HepG2 (cell line): ENCODE results near the gene MLLT10. TPM values are rescaled to one million over a fixed set of nuclear protein-coding genes. Genes with fewer than 3 reads are reported as not detected.

Experiments
- ATAC-seq: fragments of 200-7000 bp; cut with Tn5 transposase; 3 replicates; pipeline ENCODE4 v1.9.1; 2020; ENCODE audit warnings: mild to moderate bottlenecking, moderate library complexity
- BruUV-seq: library from RNA; stranded (reverse); fragments of 400-500 nt; replicated peaks from 2 replicates; lab custom pipeline; 2021; lab: Mats Ljungman, UMichigan
- CTCF ChIA-PET: fragments of 300-600 bp; formaldehyde crosslinking; extraction: SDS; loops from one replicate; lab custom pipeline; 2021; ENCODE audit warnings: low total read pairs, inconsistent platforms, low intra/inter-chr PET ratio; lab: Yijun Ruan, JAX
- POLR2A ChIA-PET: fragments of 350-600 bp; sonication (Branson Sonifier 250); formaldehyde crosslinking; loops from one replicate; lab custom pipeline; 2020; ENCODE audit warnings: antibody characterized with exemption, inconsistent platforms; lab: Yijun Ruan, JAX
- DNase-seq: peaks from one replicate; pipeline ENCODE4 v3.0.0-alpha.2; 2015; ENCODE audit warnings: low spot score
- FAIRE-seq: peaks from 3 replicates; lab custom pipeline; 2011; peaks lifted over from hg19 to GRCh38; lab: Jason Lieb, UNC
- H2AFZ ChIP-seq: one replicate; pipeline ENCODE4 v1.6.1; 2011; ENCODE audit warnings: low read length, inconsistent platforms
- H3K27ac ChIP-seq: fragments of 300-600 bp; 3 replicates; pipeline ENCODE4 v1.8.0; 2011; ENCODE audit warnings: mixed run types, mild to moderate bottlenecking, mixed read lengths, low read length, inconsistent platforms; ENCODE audit not compliant: insufficient read depth; ENCODE audit errors: extremely low read length
- H3K27me3 ChIP-seq, 2 experiments: fragments of 200-600 bp in 1 of 2; 2 replicates in 1 of 2; 3 replicates in 1 of 2; pipeline versions ENCODE4 v1.6.0 to v1.8.0; 2011; ENCODE audit warnings: low read length in 2 of 2, mild to moderate bottlenecking in 2 of 2, moderate library complexity in 2 of 2, inconsistent platforms in 1 of 2; ENCODE audit not compliant: insufficient read depth in 2 of 2, control insufficient read depth in 1 of 2
- H3K36me3 ChIP-seq, 2 experiments: fragments of 200-600 bp in 1 of 2; replicated peaks in 1 of 2; 2 replicates in 1 of 2; 3 replicates in 1 of 2; pipeline versions ENCODE4 v1.5.1 to v1.8.0; 2011; ENCODE audit warnings: low read length in 2 of 2, inconsistent platforms in 1 of 2; ENCODE audit not compliant: insufficient read depth in 2 of 2, control insufficient read depth in 1 of 2
- H3K4me1 ChIP-seq: 2 replicates; pipeline ENCODE4 v1.5.1; 2012; ENCODE audit warnings: low read length, inconsistent platforms; ENCODE audit not compliant: insufficient read depth
- H3K4me2 ChIP-seq: 2 replicates; pipeline ENCODE4 v1.6.0; 2011; ENCODE audit warnings: low read depth, low read length, inconsistent platforms
- H3K4me3 ChIP-seq, 3 experiments: fragments of 200-600 bp in 1 of 3; sonication (generic), shearing (Covaris generic) in 1 of 3; replicated peaks in 1 of 3; 2 replicates each; pipeline ENCODE4 v1.5.1; 2011 to 2016; ENCODE audit warnings: low read length in 3 of 3, inconsistent platforms in 2 of 3, low read depth in 2 of 3, mild to moderate bottlenecking in 2 of 3, control low read depth in 1 of 3, mixed read lengths in 1 of 3; ENCODE audit not compliant: insufficient read depth in 1 of 3
- H3K79me2 ChIP-seq: one replicate; pipeline ENCODE4 v1.6.1; 2011; ENCODE audit warnings: low read length, inconsistent platforms; ENCODE audit not compliant: insufficient read depth
- H3K9ac ChIP-seq: 2 replicates; pipeline ENCODE4 v1.6.0; 2011; ENCODE audit warnings: mild to moderate bottlenecking, low read depth, low read length, inconsistent platforms; ENCODE audit not compliant: insufficient read depth
- H3K9me3 ChIP-seq: 2 replicates; pipeline ENCODE4 v1.5.1; 2012; ENCODE audit warnings: mild to moderate bottlenecking, low read length
- H4K20me1 ChIP-seq: 2 replicates; pipeline ENCODE4 v1.6.0; 2011; ENCODE audit warnings: inconsistent platforms, mild to moderate bottlenecking, low read length, moderate library complexity; ENCODE audit not compliant: insufficient read depth
- CBX1 ChIP-seq: IDR thresholded peaks from one replicate; pipeline ENCODE4 v1.6.1; 2016; ENCODE audit warnings: antibody characterized with exemption, low read depth
- EP300 ChIP-seq, 3 experiments: sonication (generic) in 1 of 3; formaldehyde crosslinking in 1 of 3; IDR thresholded peaks; 2 replicates each; pipeline versions ENCODE4 v1.5.1 to v1.6.1; 2011 to 2020; ENCODE audit warnings: low read depth in 2 of 3, low read length in 2 of 3, borderline replicate concordance in 1 of 3, improper control_type of control experiment in 1 of 3, mild to moderate bottlenecking in 1 of 3, missing genetic modification reagents in 1 of 3, moderate library complexity in 1 of 3
- FOSL1 ChIP-seq: sonication (generic); formaldehyde crosslinking; IDR thresholded peaks from 2 replicates; pipeline ENCODE4 v1.9.0; 2021; ENCODE audit warnings: missing genetic modification reagents, borderline replicate concordance
- FOXA1 ChIP-seq, 2 experiments: fragments of 450-650 bp in 1 of 2; sonication (generic) in 1 of 2; formaldehyde crosslinking in 1 of 2; IDR thresholded peaks; 2 replicates each; pipeline versions ENCODE4 v1.4.0 to v1.6.1; 2016 to 2020; ENCODE audit warnings: missing genetic modification reagents in 1 of 2
- HDAC2 ChIP-seq: sonication (generic); formaldehyde crosslinking; IDR thresholded peaks from 2 replicates; pipeline ENCODE4 v1.4.0; 2020; ENCODE audit warnings: missing genetic modification reagents
- HNRNPLL ChIP-seq: fragments of 200-400 bp; formaldehyde crosslinking; IDR thresholded peaks from 2 replicates; pipeline ENCODE4 v1.6.1; 2017; ENCODE audit warnings: mild to moderate bottlenecking, low read depth, low read length; ENCODE audit not compliant: poor library complexity, severe bottlenecking
- MED8 ChIP-seq: sonication (generic); formaldehyde crosslinking; IDR thresholded peaks from 2 replicates; pipeline ENCODE4 v1.8.1; 2023; ENCODE audit warnings: mild to moderate bottlenecking, missing genetic modification reagents; ENCODE audit not compliant: insufficient replicate concordance
- MYPOP ChIP-seq: sonication (generic); formaldehyde crosslinking; IDR thresholded peaks from 2 replicates; pipeline ENCODE4 v1.8.1; 2023; ENCODE audit warnings: mild to moderate bottlenecking, moderate library complexity, missing genetic modification reagents
- SMYD3 ChIP-seq: sonication (generic); formaldehyde crosslinking; IDR thresholded peaks from 2 replicates; pipeline ENCODE4 v1.8.1; 2023; ENCODE audit warnings: mild to moderate bottlenecking, missing genetic modification reagents
- TFDP2 ChIP-seq: sonication (generic); formaldehyde crosslinking; IDR thresholded peaks from 2 replicates; pipeline ENCODE4 v1.4.0; 2020; ENCODE audit warnings: missing genetic modification reagents
- ZFP36L1 ChIP-seq: sonication (generic); formaldehyde crosslinking; IDR thresholded peaks from 2 replicates; pipeline ENCODE4 v1.8.0; 2022; ENCODE audit warnings: mild to moderate bottlenecking, missing genetic modification reagents, moderate library complexity
- ZNF253 ChIP-seq: sonication (generic); formaldehyde crosslinking; IDR thresholded peaks from 2 replicates; pipeline ENCODE4 v1.8.0; 2022; ENCODE audit warnings: mild to moderate bottlenecking, missing genetic modification reagents, borderline replicate concordance
- ZNF496 ChIP-seq: sonication (generic); formaldehyde crosslinking; IDR thresholded peaks from 2 replicates; pipeline ENCODE4 v1.8.1; 2023; ENCODE audit warnings: mild to moderate bottlenecking, moderate library complexity, missing genetic modification reagents; ENCODE audit not compliant: insufficient replicate concordance
- ZNF660 ChIP-seq: sonication (generic); formaldehyde crosslinking; IDR thresholded peaks from 2 replicates; pipeline ENCODE4 v1.5.1; 2020; ENCODE audit warnings: mild to moderate bottlenecking, low read depth, missing genetic modification reagents, borderline replicate concordance
- ZNF678 ChIP-seq: sonication (generic); formaldehyde crosslinking; IDR thresholded peaks from 2 replicates; pipeline ENCODE4 v1.4.0; 2020; ENCODE audit warnings: mild to moderate bottlenecking, missing genetic modification reagents
- ZNF792 ChIP-seq: IDR thresholded peaks from 2 replicates; pipeline ENCODE4 v1.6.1; 2016
- ZSCAN5A ChIP-seq: sonication (generic); formaldehyde crosslinking; IDR thresholded peaks from 2 replicates; pipeline ENCODE4 v1.8.0; 2022; ENCODE audit warnings: mild to moderate bottlenecking, missing genetic modification reagents, borderline replicate concordance
- WGBS: methylation state at CpG from one replicate; pipeline ENCODE4 v1.1.6; 2017; ENCODE audit warnings: low lambda C conversion rate; 5-methylcytosine and 5-hydroxymethylcytosine counted together
- in situ Hi-C: cut with HindIII; loops from 2 replicates; pipeline ENCODE4 v1.10.0; 2017; ENCODE audit warnings: low pct_unique_long_range_greater_than_20kb; ENCODE audit not compliant: extremely low pct_ligation_motif_present
- intact Hi-C: fragments of 100-400 bp; cut with micrococcal nuclease; formaldehyde crosslinking; loops from one replicate; pipeline ENCODE4 v1.10.0; 2022; ENCODE audit not compliant: unreplicated experiment
- polyA plus RNA-seq, 8 experiments: library from polyadenylated mRNA; depleted of rRNA in 3 of 8; stranded (reverse) in 7 of 8; unstranded in 1 of 8; fragments of >200 nt; fragmentation: Illumina TruSeq in 4 of 8; extraction: Trizol in 4 of 8; gene quantifications; 2 replicates each; pipeline versions ENCODE4 v1.2.1 to v1.2.3, GENCODE V29; 2011 to 2016; ENCODE audit warnings: low read depth in 4 of 8, missing spikeins in 1 of 8, mixed read lengths in 1 of 8; ENCODE audit not compliant: insufficient read depth in 1 of 8
- total RNA-seq, 5 experiments: library from RNA; depleted of rRNA; stranded (reverse); fragments of >200 nt; fragmentation: Illumina TruSeq; extraction: Trizol; gene quantifications; 2 replicates each; pipeline ENCODE4 v1.2.3, GENCODE V29; 2016; ENCODE audit warnings: low read depth in 1 of 5

The MLLT10 gene
- total and polyA plus RNA-seq, 2 of the 13 experiments (the other 11 are each of a cell fraction or from before 2014, with no cell fraction given): 51.3 to 84.1 TPM

GRCh38 chr10:21764466-21765189, 230.6 kb downstream of the MLLT10 start:
- TF ChIP-seq ZSCAN5A (CRISPR knock-in tag) (no peak), HDAC2 (CRISPR knock-in tag) (no peak), EP300 (IDR thresholded peaks at IDR 0.05; ENCODE audit: low read depth in 2 of 2, low read length in 2 of 2) (no peak), EP300 (CRISPR knock-in tag; IDR thresholded peaks at IDR 0.05; ENCODE audit: borderline replicate concordance) (no peak), TFDP2 (CRISPR knock-in tag) (no peak), MYPOP (CRISPR knock-in tag) (no peak), ZNF678 (no peak), ZNF660 (CRISPR knock-in tag) (no peak), FOSL1 (CRISPR knock-in tag) (no peak), ZNF792 (CRISPR knock-in tag) (no peak), ZNF253 (no peak), SMYD3 (CRISPR knock-in tag) (no peak), CBX1 (no peak), HNRNPLL (no peak), ZFP36L1 (no peak), MED8 (CRISPR knock-in tag) (no peak), FOXA1 (IDR thresholded peaks at IDR 0.05) (no peak), FOXA1 (CRISPR knock-in tag; IDR thresholded peaks at IDR 0.05) (no peak), ZNF496 (CRISPR knock-in tag) (no peak)
- Histone ChIP-seq H3K27ac (no peak overlapping the region), H3K4me1 (no peaks in the 10 kb centered on the region), H3K79me2 (no peaks in the 10 kb centered on the region), H3K4me3 (no peak overlapping the region), H3K27me3 (no peaks in the 10 kb centered on the region), H2AFZ (no peak overlapping the region), H3K9me3 (no peaks in the 10 kb centered on the region), H3K36me3 (no peaks in the 10 kb centered on the region), H3K4me2 (no peak overlapping the region), H4K20me1 (no peaks in the 10 kb centered on the region), H3K9ac (no peak overlapping the region)
- CTCF ChIA-PET: no interaction called here
- in situ Hi-C loops (no loop called here), intact Hi-C loops (no loop called here)
- no peak for FAIRE-seq
- 97% methylated on average over 5 of the region's 5 CpGs for WGBS
- POLR2A ChIA-PET: no interaction called here
- DNase-seq: no peak
- no peak for ATAC-seq
- no TSS peak for BruUV-seq
